HG03095 (cell line): ENCODE data around the gene MBOAT2.
"Not testable (repeated sequence)": the region's sequence is repeated elsewhere in the genome, so short reads cannot be mapped to it uniquely, and the experiment has no call there.

Source experiments
- ATAC-seq: cut with Tn5 transposase; IDR thresholded peaks from one replicate; pipeline ENCODE4 v1.9.1; 2021; ENCODE audit warnings: moderate library complexity; ENCODE audit not compliant: unreplicated experiment

The MBOAT2 gene

DNA sequence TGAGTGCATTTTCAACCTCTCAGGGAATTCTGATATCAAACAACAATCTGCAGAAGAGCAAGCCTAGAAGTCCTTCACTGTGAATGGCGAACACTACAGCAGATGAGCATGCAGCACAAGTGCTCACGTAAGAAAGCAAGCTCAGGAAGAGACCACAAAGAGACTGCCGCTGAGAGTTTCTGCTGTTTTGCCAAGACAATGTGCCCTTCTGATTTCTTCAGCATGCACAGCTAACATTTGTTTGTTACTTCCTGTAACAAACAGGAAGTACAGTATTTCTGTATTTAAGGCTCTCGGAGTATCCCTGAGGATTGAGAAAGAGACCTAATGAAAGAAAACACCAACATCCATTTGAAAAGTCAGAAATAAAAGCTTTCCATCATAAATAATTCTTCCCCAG is 45.9 kb downstream of the MBOAT2 start:
- no peak for ATAC-seq

- no peak for ATAC-seq
Observed at GRCh38 chr2:8956774-8957173, 46.7 kb downstream of the MBOAT2 start.

DNA sequence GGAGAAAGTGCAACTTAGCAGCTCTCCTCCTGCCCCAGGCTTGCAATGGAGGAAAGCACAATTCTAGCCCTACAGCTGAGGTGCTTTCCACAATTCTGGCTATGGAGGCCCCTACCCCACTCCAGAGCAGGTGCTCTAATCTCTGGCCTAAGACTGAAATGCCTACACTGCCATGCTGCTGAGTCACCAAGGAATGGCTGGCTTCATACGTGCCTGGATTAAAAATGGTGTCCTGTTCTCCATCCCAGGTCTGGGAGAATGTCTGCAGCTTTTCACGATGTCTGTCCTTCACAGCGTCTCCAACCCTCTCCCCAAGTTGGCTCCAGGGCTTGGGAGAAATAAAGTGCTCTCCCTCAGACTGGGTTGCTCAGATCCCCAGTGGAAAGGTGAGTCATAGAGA is 48.5 kb downstream of the MBOAT2 start:
- no peak for ATAC-seq

- no peak for ATAC-seq
Observed at GRCh38 chr2:8953525-8953924, 50.0 kb downstream of the MBOAT2 start.

DNA sequence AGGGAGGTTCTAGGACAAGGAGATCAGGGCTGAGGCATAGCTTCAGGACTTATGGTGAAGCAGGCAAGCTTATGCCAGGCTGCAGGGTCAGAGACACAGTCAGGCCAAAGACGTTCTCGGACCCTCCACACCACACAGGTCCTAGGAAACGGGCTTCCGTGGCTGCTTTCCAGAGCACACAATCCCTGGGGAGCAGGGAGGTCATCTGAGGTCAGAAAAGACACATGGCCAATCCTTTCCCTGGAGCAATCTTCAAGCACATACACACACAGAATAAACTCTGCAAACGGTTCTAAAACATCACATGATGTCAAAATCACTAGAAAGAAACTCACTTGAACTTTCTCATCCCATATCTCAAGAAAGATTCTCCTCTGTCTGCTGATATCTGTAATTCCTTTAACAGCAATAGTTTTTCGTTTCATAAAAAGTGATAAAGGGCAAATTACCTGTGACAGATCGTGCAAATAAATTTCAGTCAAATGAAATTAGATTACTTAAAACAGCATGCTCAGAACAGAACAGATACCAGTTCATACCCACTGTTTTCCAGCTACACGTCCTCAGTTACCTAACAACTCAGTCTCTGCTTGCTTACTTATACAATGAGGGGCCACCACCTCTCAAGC is 63.9 kb downstream of the MBOAT2 start:
- no peak for ATAC-seq

DNA sequence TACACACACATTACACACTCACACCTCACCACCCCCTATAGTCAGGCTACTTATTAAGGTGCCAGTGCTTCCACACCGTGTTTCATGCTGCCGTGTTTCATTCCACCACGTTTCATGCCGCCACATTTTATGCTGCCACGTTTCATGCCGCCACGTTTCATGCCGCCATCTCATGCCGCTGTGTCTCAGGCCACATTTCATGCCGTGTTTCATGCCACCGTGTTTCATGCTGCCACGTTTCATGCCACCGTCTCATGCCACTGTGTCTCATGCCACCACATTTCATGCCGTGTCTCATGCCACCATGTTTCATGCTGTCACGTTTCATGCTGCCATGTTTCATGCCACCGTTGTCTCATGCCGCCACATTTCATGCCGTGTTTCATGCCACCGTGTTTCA is 65.1 kb downstream of the MBOAT2 start:
- no peak for ATAC-seq

GRCh38 chr2:8935982-8936381 is 67.5 kb downstream of the MBOAT2 start:
- ATAC-seq = no peak

GRCh38 chr2:8934338-8934737 is 69.1 kb downstream of the MBOAT2 start:
- no peak for ATAC-seq

GRCh38 chr2:8932702-8933101 is 70.8 kb downstream of the MBOAT2 start:
- ATAC-seq = no peak

DNA sequence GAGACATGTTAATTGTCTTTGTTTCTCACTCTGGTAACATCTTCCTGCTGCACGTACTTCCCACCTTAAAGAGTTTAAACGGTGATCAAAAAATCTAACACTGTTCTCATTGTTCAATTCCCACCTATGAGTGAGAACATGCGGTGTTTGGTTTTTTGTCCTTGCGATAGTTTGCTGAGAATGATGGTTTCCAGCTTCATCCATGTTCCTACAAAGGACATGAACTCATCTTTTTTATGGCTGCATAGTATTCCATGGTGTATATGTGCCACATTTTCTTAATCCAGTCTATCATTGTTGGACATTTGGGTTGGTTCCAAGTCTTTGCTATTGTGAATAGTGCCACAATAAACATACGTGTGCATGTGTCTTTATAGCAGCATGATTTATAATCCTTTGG is 73.3 kb downstream of the MBOAT2 start:
- not testable (repeated sequence) for ATAC-seq

GRCh38 chr2:8929128-8929527 is 74.4 kb downstream of the MBOAT2 start:
- ATAC-seq = no peak

- no peak for ATAC-seq
Observed at GRCh38 chr2:8927510-8928455, 75.7 kb downstream of the MBOAT2 start.

- ATAC-seq = no peak
Observed at GRCh38 chr2:8926356-8926755, 77.1 kb downstream of the MBOAT2 start.

DNA sequence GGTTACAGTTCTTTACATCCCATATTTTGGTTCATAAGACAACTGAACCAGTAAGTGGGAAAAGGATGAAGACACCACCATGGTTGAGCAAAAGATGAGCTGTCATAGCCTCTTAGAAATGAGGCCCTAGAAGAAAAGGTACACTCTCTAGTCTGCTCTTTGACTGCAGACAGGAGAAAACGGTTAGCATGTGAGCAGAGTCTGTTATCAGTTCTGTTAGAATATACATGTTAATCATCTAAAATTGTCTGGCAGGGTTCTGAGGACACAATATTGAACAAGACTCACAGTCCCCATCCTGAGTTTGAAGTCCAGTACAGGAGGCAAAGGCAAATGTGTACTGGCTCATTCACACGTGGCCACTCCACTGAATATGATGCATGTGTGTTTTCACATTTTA is 78.1 kb downstream of the MBOAT2 start:
- ATAC-seq = no peak

GRCh38 chr2:8923183-8923582 is 80.3 kb downstream of the MBOAT2 start:
- ATAC-seq = no peak

GRCh38 chr2:8922431-8922830 is 81.1 kb downstream of the MBOAT2 start:
- ATAC-seq = no peak

- ATAC-seq = no peak
Observed at GRCh38 chr2:8918412-8918811, 85.1 kb downstream of the MBOAT2 start.

GRCh38 chr2:8915941-8916340 is 87.5 kb downstream of the MBOAT2 start:
- ATAC-seq = no peak

DNA sequence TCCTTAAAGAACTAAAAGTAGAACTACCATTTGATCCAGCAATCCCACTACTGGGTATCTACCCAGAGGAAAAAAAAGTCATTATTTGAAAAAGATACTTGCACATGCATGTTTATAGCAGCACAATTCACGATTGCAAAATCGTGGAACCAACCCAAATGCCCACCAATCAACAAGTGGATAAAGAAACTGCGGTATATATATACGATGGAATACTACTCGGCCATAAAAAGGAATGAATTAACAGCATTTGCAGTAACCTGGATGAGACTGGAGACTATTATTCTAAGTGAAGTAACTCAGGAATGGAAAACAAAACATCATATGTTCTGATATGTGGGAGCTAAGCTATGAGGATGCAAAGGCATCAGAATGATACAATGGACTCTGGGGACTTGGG is 89.7 kb downstream of the MBOAT2 start:
- ATAC-seq = not testable (repeated sequence)

DNA sequence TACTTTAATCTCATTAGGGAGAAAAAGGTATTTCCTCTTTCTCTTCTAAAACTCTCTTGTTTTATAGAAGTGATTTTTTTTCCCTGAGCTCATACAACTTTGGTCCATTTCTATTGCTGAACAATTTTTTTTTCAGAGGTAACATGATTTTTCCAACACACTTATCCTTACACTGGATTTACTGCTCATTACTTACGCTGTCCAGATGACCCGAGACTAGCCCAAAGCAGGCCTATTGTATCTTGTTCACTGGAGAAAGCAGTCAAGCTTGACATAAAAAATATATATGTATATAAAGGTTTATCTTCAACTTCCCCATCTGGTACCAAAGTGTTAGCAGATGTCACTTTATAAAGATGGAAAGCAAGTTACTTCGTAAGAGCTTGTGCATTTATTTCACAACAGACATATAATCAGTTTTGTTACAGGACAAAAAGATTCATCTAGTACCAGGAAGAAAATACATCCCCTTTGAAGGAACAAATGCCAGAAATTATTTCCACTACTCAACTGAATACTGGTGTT is 95.7 kb downstream of the MBOAT2 start:
- ATAC-seq = no peak

DNA sequence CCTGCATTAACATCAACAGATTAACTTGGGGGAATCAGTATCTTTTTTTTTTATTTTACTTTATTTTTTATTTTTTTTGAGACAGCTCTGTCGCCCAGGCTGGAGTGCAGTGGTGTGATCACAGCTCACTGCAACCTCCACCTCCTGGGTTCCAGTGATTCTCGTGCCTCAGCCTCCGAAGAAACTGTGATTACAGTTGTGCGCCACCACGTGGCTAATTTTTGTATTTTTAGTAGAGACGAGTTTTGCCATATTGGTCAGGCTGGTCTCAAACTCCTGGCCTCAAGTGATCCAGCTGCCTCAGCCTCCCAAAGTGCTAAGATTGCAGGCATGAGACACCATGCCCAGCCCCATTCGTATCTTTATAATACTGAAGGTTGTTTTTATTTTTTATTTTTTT is 99.6 kb downstream of the MBOAT2 start:
- not testable (repeated sequence) for ATAC-seq

DNA sequence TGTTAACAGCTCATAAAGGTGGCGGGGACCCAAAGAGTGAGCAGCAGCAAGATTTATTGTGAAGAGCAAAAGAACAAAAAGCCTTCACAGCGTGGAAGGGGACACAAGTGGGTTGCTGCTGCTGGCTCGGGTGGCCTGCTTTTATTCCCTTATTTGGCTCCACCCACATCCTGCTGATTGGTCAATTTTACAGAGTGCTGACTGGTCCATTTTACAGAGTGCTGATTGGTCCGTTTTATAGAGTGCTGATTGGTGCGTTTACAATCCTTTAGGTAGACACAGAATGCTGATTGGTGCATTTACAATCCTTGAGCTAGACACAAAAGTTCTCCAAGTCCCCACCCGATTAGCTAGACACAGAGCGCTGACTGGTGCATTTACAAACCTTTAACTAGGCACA is 100.7 kb downstream of the MBOAT2 start:
- ATAC-seq = not testable (repeated sequence)
